NCI-H748 (cell line): ENCODE data around the gene POU6F1.
A peak's percentile ranks its signal among the peaks of the same experiment; 100 is the strongest.

Experiments used
- DNase-seq: peaks from one replicate; lab custom pipeline; 2025; ENCODE audit not compliant: unreplicated experiment; lab: John Stamatoyannopoulos, UW

POU6F1 gene

GRCh38 chr12:51198568-51199365 lies 19.1 kb downstream of the POU6F1 start:
- DNase-seq = no peak

GRCh38 chr12:51197736-51198567 lies 19.9 kb downstream of the POU6F1 start:
- DNase-seq = no peak

- DNase-seq = no peak
Measured at GRCh38 chr12:51196547-51196946, 21.3 kb downstream of the POU6F1 start.

GRCh38 chr12:51195841-51196240 lies 22.0 kb downstream of the POU6F1 start:
- DNase-seq = no peak

GRCh38 chr12:51192284-51192671 lies 25.6 kb downstream of the POU6F1 start:
- DNase-seq = no peak

GRCh38 chr12:51191516-51192283 lies 26.2 kb downstream of the POU6F1 start:
- no peak for DNase-seq

- DNase-seq = no peak
Measured at GRCh38 chr12:51190820-51191219, 27.0 kb downstream of the POU6F1 start.

GRCh38 chr12:51189790-51190355 lies 28.0 kb downstream of the POU6F1 start:
- no peak for DNase-seq

GRCh38 chr12:51188359-51189051 lies 29.4 kb downstream of the POU6F1 start:
- DNase-seq = no peak

GRCh38 chr12:51187370-51187987 lies 30.4 kb downstream of the POU6F1 start:
- DNase-seq = no peak

GRCh38 chr12:51186465-51187085 lies 31.3 kb downstream of the POU6F1 start:
- DNase-seq = no peak

GRCh38 chr12:51185171-51185717 lies 32.6 kb downstream of the POU6F1 start:
- DNase-seq = no peak

- DNase-seq = peak; percentile 48
Measured at GRCh38 chr12:51183816-51184215, 34.0 kb downstream of the POU6F1 start.

- DNase-seq = no peak
Measured at GRCh38 chr12:51183349-51183748, 34.5 kb downstream of the POU6F1 start.

GRCh38 chr12:51181558-51181957 lies 36.3 kb downstream of the POU6F1 start:
- DNase-seq = no peak

GRCh38 chr12:51177897-51178296 lies 40.0 kb downstream of the POU6F1 start:
- DNase-seq = no peak

- DNase-seq = no peak
Measured at GRCh38 chr12:51174501-51174900, 43.4 kb downstream of the POU6F1 start.

GRCh38 chr12:51172515-51173431 lies 45.1 kb downstream of the POU6F1 start, which contains the start of gene TFCP2:
TFCP2 (minus strand) TSS chr12:51173135; CDS start chr12:51172422, 713 bp downstream.
- DNase-seq = peak; percentile 98
